ACC112 (cell line): Measurements from ENCODE around the gene E2F1.

ENCODE experiments used
- H2AFZ ChIP-seq: fragments of 200-600 bp; sonication (generic); one replicate; pipeline ENCODE4 v1.6.0; 2017; ENCODE audit warnings: antibody characterized with exemption, low read length; ENCODE audit not compliant: unreplicated experiment
- H3K27ac ChIP-seq: fragments of 200-600 bp; sonication (generic); 2 replicates; pipeline ENCODE4 v1.5.1; 2014; ENCODE audit warnings: low read depth, mild to moderate bottlenecking, antibody characterized with exemption, low read length, moderate library complexity
- H3K27me3 ChIP-seq: fragments of 200-600 bp; sonication (generic); 2 replicates; pipeline ENCODE4 v1.6.1; 2014; ENCODE audit warnings: mild to moderate bottlenecking, antibody characterized with exemption, low read length, moderate library complexity, mixed read lengths; ENCODE audit not compliant: insufficient read depth
- H3K36me3 ChIP-seq: fragments of 200-600 bp; sonication (generic); 2 replicates; pipeline ENCODE4 v1.6.1; 2016; ENCODE audit warnings: mild to moderate bottlenecking, antibody characterized with exemption, low read length, moderate library complexity, mixed read lengths; ENCODE audit not compliant: insufficient read depth
- H3K4me1 ChIP-seq: fragments of 200-600 bp; sonication (generic); one replicate; pipeline ENCODE4 v1.6.1; 2016; ENCODE audit warnings: low read length, mixed read lengths; ENCODE audit not compliant: insufficient read depth, unreplicated experiment, control insufficient read depth
- H3K4me3 ChIP-seq: fragments of 200-600 bp; sonication (generic); 2 replicates; pipeline ENCODE4 v1.5.1; 2014; ENCODE audit warnings: mild to moderate bottlenecking, low read depth, low read length
- H3K79me2 ChIP-seq: fragments of 200-600 bp; sonication (generic); one replicate; pipeline ENCODE4 v1.6.0; 2016; ENCODE audit warnings: low read length; ENCODE audit not compliant: control insufficient read depth, unreplicated experiment, insufficient read depth

Gene E2F1

GRCh38 chr20:33675136-33675959 lies 10.8 kb downstream of the E2F1 start:
- Histone ChIP-seq H3K36me3 (0 out of 2 replicates have a peak, but pooled peaks cover 8% of the 10 kb centered on the region), H3K4me1 (peaks cover 25% of the 10 kb centered on the region), H2AFZ (no peak overlapping the region)

GRCh38 chr20:33674294-33675135 lies 11.7 kb downstream of the E2F1 start, which contains the start of gene NECAB3:
NECAB3 (minus strand) TSS chr20:33674428; CDS start chr20:33674352, 76 bp downstream.
- Histone ChIP-seq H2AFZ (peak within 1 kb of the TSS; percentile 97), H3K4me1 (peaks cover 22% of the 10 kb centered on the region), H3K27ac (peak within 1 kb of the TSS; percentile 44), H3K27me3 (no peaks in the 10 kb centered on the region), H3K4me3 (peak within 1 kb of the TSS; percentile 88), H3K79me2 (peaks cover 13% of the 10 kb centered on the region), H3K36me3 (0 out of 2 replicates have a peak, but pooled peaks cover 8% of the 10 kb centered on the region)

More at GRCh38 chr20:33675136-33675959, 10.8 kb downstream of the E2F1 start:
- Histone ChIP-seq H3K4me3 (peak overlapping the region; percentile 88), H3K27me3 (no peaks in the 10 kb centered on the region), H3K27ac (peak overlapping the region; percentile 44), H3K79me2 (peaks cover 13% of the 10 kb centered on the region)

GRCh38 chr20:33673410-33674293 lies 12.5 kb downstream of the E2F1 start:
- H2AFZ ChIP-seq = no peak overlapping the region
- H3K4me1 ChIP-seq = peaks cover 22% of the 10 kb centered on the region

GRCh38 chr20:33673114-33673409 lies 13.1 kb downstream of the E2F1 start:
- Histone ChIP-seq H2AFZ (no peak overlapping the region), H3K4me3 (peak overlapping the region; percentile 88), H3K79me2 (peaks cover 13% of the 10 kb centered on the region), H3K36me3 (0 out of 2 replicates have a peak, but pooled peaks cover 8% of the 10 kb centered on the region), H3K27me3 (no peaks in the 10 kb centered on the region), H3K4me1 (peaks cover 25% of the 10 kb centered on the region), H3K27ac (no peak overlapping the region)

More at GRCh38 chr20:33673410-33674293, 12.5 kb downstream of the E2F1 start:
- Histone ChIP-seq H3K36me3 (0 out of 2 replicates have a peak, but pooled peaks cover 8% of the 10 kb centered on the region), H3K27ac (0 out of 2 replicates have a peak overlapping the region, but pooled peaks have one; percentile 2), H3K27me3 (no peaks in the 10 kb centered on the region), H3K79me2 (peaks cover 13% of the 10 kb centered on the region), H3K4me3 (peak overlapping the region; percentile 88)

GRCh38 chr20:33672426-33673113 lies 13.6 kb downstream of the E2F1 start:
- no peak overlapping the region for H3K27ac ChIP-seq
- no peaks in the 10 kb centered on the region for H3K27me3 ChIP-seq
- peaks cover 26% of the 10 kb centered on the region for H3K4me1 ChIP-seq
- H2AFZ ChIP-seq = no peak overlapping the region
- H3K79me2 ChIP-seq = peaks cover 13% of the 10 kb centered on the region
- peak overlapping the region; percentile 88 for H3K4me3 ChIP-seq
- H3K36me3 ChIP-seq = 0 out of 2 replicates have a peak, but pooled peaks cover 5% of the 10 kb centered on the region

GRCh38 chr20:33671573-33672288 lies 14.5 kb downstream of the E2F1 start:
- Histone ChIP-seq H3K27me3 (no peaks in the 10 kb centered on the region), H3K27ac (no peak overlapping the region), H3K79me2 (peaks cover 13% of the 10 kb centered on the region), H3K4me3 (no peak overlapping the region), H3K36me3 (no peaks in the 10 kb centered on the region), H2AFZ (no peak overlapping the region), H3K4me1 (peaks cover 26% of the 10 kb centered on the region)

- no peaks in the 10 kb centered on the region for H3K36me3 ChIP-seq
- peaks cover 32% of the 10 kb centered on the region for H3K4me1 ChIP-seq
- H3K27ac ChIP-seq = no peak overlapping the region
- H3K4me3 ChIP-seq = no peak overlapping the region
- no peak overlapping the region for H2AFZ ChIP-seq
- H3K79me2 ChIP-seq = peaks cover 13% of the 10 kb centered on the region
- no peaks in the 10 kb centered on the region for H3K27me3 ChIP-seq
Observed at GRCh38 chr20:33670715-33671499, 15.3 kb downstream of the E2F1 start.

- Histone ChIP-seq H3K36me3 (no peaks in the 10 kb centered on the region), H3K4me1 (peaks cover 26% of the 10 kb centered on the region), H2AFZ (no peak overlapping the region), H3K27me3 (no peaks in the 10 kb centered on the region), H3K4me3 (no peak overlapping the region), H3K27ac (no peak overlapping the region), H3K79me2 (peaks cover 13% of the 10 kb centered on the region)
Observed at GRCh38 chr20:33669873-33670640, 16.1 kb downstream of the E2F1 start.
